T-helper 1 cell treated with Interleukin-12 subunit alpha and Interleukin-12 subunit beta and Interleukin-4 antibody, amounts not matched to agents 30 μg/mL and 1 μg/mL, for 36 hours (primary cell): Measurements from ENCODE around the gene CLEC4C.

Experiments used
- H3K27ac Mint-ChIP-seq: one replicate; pipeline ENCODE4 v1.8.0; 2021; ENCODE audit warnings: mild to moderate bottlenecking, mixed read lengths
- H3K27me3 Mint-ChIP-seq: one replicate; pipeline ENCODE4 v1.8.0; 2021; ENCODE audit warnings: low read depth, mixed read lengths
- H3K36me3 Mint-ChIP-seq: one replicate; pipeline ENCODE4 v1.8.0; 2021; ENCODE audit warnings: low read depth, mixed read lengths
- H3K4me1 Mint-ChIP-seq: one replicate; pipeline ENCODE4 v1.8.0; 2021; ENCODE audit warnings: low read depth, mixed read lengths
- H3K4me3 Mint-ChIP-seq: one replicate; pipeline ENCODE4 v1.8.0; 2021; ENCODE audit warnings: mild to moderate bottlenecking, moderate library complexity, mixed read lengths
- H3K9me3 Mint-ChIP-seq: one replicate; pipeline ENCODE4 v1.8.0; 2021; ENCODE audit warnings: mixed read lengths

The CLEC4C gene

GRCh38 chr12:7695566-7696197, 51.5 kb downstream of the CLEC4C start, which contains the start of gene GDF3:
Gene GDF3 (minus strand): TSS chr12:7695775. CDS start chr12:7695728, 47 bp downstream.
- peaks cover 2% of the 10 kb centered on the region for H3K4me1 Mint-ChIP-seq
- no peaks in the 10 kb centered on the region for H3K36me3 Mint-ChIP-seq

DNA sequence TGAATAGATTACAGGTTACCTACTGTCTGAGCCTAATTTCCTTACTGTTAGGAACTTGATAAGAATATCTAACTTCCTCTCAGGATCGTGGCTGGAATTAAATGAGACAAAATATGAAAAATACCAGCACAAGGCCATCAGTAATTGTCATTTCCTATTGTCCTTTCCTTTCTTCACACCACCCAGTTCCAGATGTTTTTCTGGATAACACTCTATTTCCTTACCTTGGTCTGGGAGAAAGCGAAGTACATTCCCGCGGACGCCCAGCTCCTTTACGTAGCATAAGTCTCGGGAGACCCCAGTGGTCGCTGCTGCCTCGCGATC, 52.0 kb downstream of the CLEC4C start:
- H3K36me3 Mint-ChIP-seq = no peaks in the 10 kb centered on the region
- no peak overlapping the region for H3K4me3 Mint-ChIP-seq
- H3K9me3 Mint-ChIP-seq = no peaks in the 10 kb centered on the region
- H3K4me1 Mint-ChIP-seq = peaks cover 2% of the 10 kb centered on the region
- H3K27ac Mint-ChIP-seq = no peak overlapping the region
- H3K27me3 Mint-ChIP-seq = peaks cover 16% of the 10 kb centered on the region

More at GRCh38 chr12:7695566-7696197, 51.5 kb downstream of the CLEC4C start, which contains the start of gene GDF3:
- no peak within 1 kb of the TSS for H3K27ac Mint-ChIP-seq
- H3K27me3 Mint-ChIP-seq = peaks cover 16% of the 10 kb centered on the region
- no peaks in the 10 kb centered on the region for H3K9me3 Mint-ChIP-seq
- no peak within 1 kb of the TSS for H3K4me3 Mint-ChIP-seq

DNA sequence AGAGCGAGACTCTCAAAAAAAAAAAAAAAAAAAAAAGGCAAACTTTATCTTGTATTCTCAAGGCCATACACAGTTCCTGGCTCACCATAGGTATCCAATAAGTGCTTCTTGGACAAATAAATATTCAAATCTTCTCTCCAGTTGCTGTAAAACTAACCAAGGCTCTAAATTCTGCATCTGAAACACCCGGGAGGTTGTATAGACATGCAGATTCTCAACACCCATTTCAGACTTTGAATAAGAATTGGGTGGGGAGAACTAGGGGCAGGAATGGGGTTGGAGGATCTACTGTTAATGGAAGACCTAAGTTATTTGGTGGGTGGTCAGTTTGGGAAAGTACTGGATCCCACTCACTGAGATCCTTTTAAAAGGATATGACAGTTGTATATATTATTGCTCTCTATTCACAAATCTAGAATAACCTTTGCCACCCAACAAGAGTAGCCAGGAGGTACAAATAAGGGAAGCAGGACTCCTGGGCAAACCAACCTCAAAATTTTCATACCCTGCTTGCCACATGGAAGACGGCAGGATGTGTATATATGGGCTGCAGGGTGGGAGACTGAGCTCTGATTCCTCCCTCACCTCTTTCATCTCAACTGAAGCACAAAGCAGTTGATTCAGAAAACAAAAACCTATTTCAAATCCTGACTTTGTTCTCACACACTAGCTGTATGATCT, 52.5 kb downstream of the CLEC4C start:
- Mint-ChIP-seq H3K4me1 (peaks cover 2% of the 10 kb centered on the region), H3K27me3 (peaks cover 16% of the 10 kb centered on the region), H3K4me3 (no peak overlapping the region), H3K9me3 (no peaks in the 10 kb centered on the region), H3K27ac (no peak overlapping the region), H3K36me3 (no peaks in the 10 kb centered on the region)

DNA sequence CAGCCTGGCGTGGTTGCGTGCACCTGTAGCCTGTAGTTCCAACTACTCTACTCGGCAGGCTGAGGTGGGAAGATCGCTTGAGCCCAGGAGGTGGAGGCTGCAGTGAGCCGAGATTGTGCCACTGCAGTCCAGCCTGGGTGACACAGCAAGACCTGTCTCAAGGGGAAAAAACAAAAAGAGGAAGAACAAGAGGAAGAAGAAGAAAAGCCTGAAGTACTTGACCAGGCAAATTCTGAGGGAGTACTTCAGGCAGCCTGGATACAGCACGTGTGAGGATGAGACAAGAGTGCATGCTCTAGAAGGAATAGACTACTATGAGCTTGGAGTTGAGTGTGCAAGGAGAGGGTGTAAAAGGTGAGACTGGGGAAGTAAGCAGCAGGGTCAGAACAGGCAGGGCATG, 53.4 kb downstream of the CLEC4C start:
- Mint-ChIP-seq H3K9me3 (no peaks in the 10 kb centered on the region), H3K27ac (no peak overlapping the region), H3K4me3 (no peak overlapping the region), H3K27me3 (peaks cover 16% of the 10 kb centered on the region), H3K4me1 (peaks cover 2% of the 10 kb centered on the region), H3K36me3 (no peaks in the 10 kb centered on the region)

DNA sequence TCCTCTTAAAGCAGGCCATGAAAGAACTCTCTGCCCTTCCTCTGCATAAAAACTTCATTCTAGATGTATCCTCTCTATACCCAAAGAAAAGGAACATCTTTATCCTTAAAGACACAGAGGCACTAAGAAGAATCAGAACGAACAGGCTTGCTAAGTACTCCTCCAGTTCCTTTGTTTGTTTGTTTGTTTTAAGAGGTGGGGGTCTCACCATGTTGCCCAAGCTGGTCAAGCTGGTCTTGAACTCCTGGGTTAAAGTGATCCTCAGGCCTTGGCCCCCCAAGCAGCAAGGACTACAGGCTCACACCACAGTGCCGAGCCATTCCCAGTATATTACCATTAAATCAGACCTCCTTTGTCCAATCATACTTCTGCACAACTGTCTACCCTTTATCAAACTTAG, 65.6 kb downstream of the CLEC4C start:
- Mint-ChIP-seq H3K4me3 (no peak overlapping the region), H3K4me1 (peaks cover 4% of the 10 kb centered on the region), H3K36me3 (no peaks in the 10 kb centered on the region), H3K27ac (no peak overlapping the region), H3K27me3 (no peaks in the 10 kb centered on the region), H3K9me3 (no peaks in the 10 kb centered on the region)
